H9 (cell line): ENCODE data around the gene APOB. TPM values are rescaled to one million over a fixed set of nuclear protein-coding genes. Genes with fewer than 3 reads are reported as not detected.

Experiments used
- DNase-seq: peaks from one replicate; pipeline ENCODE4 v3.0.0-alpha.2; 2017
- H2AFZ ChIP-seq: one replicate; pipeline ENCODE4 v1.6.1; 2013; ENCODE audit warnings: mild to moderate bottlenecking, low read length, control low read depth, moderate library complexity
- H2AK5ac ChIP-seq: 2 replicates; pipeline ENCODE4 v1.6.1; 2013; ENCODE audit warnings: low read length, control low read depth, mixed read lengths; ENCODE audit not compliant: insufficient read length
- H2BK120ac ChIP-seq: one replicate; pipeline ENCODE4 v1.6.1; 2013; ENCODE audit warnings: low read depth, mild to moderate bottlenecking, low read length, control low read depth, inconsistent platforms; ENCODE audit not compliant: poor library complexity, severe bottlenecking
- H2BK12ac ChIP-seq: 2 replicates; pipeline ENCODE4 v1.6.1; 2013; ENCODE audit warnings: low read length, control low read depth, mixed read lengths, low read depth; ENCODE audit not compliant: insufficient read length
- H2BK15ac ChIP-seq: 2 replicates; pipeline ENCODE4 v1.6.1; 2013; ENCODE audit warnings: low read depth, low read length, control low read depth
- H2BK20ac ChIP-seq: one replicate; pipeline ENCODE4 v1.6.1; 2013; ENCODE audit warnings: low read depth, mild to moderate bottlenecking, low read length, control low read depth, inconsistent platforms; ENCODE audit not compliant: poor library complexity, severe bottlenecking
- H2BK5ac ChIP-seq: 2 replicates; pipeline ENCODE4 v1.6.1; 2013; ENCODE audit warnings: low read length, control low read depth, mixed read lengths; ENCODE audit not compliant: insufficient read length
- H3K14ac ChIP-seq: 2 replicates; pipeline ENCODE4 v1.6.1; 2013; ENCODE audit warnings: low read length, control low read depth; ENCODE audit not compliant: insufficient read depth
- H3K18ac ChIP-seq: 2 replicates; pipeline ENCODE4 v1.6.1; 2013; ENCODE audit warnings: low read depth, mild to moderate bottlenecking, mixed read lengths, low read length, control low read depth; ENCODE audit not compliant: insufficient read length
- H3K23ac ChIP-seq: 2 replicates; pipeline ENCODE4 v1.6.1; 2013; ENCODE audit warnings: low read length, control low read depth, mixed read lengths, low read depth; ENCODE audit not compliant: insufficient read length
- H3K23me2 ChIP-seq: 2 replicates; pipeline ENCODE4 v1.6.1; 2013; ENCODE audit warnings: low read depth, mild to moderate bottlenecking, mixed read lengths, low read length, control low read depth; ENCODE audit not compliant: insufficient read length, poor library complexity, severe bottlenecking
- H3K27ac ChIP-seq: 2 replicates; pipeline ENCODE4 v1.5.1; 2013; ENCODE audit warnings: low read length, control low read depth, mixed read lengths, low read depth; ENCODE audit not compliant: insufficient read length
- H3K27me3 ChIP-seq: 2 replicates; pipeline ENCODE4 v1.6.1; 2013; ENCODE audit warnings: low read length, control low read depth, inconsistent platforms; ENCODE audit not compliant: insufficient read depth
- H3K4ac ChIP-seq: 2 replicates; pipeline ENCODE4 v1.6.1; 2013; ENCODE audit warnings: low read depth, mild to moderate bottlenecking, control low read depth, inconsistent platforms, low read length, moderate library complexity
- H3K4me1 ChIP-seq: 2 replicates; pipeline ENCODE4 v1.6.1; 2013; ENCODE audit warnings: low read length, control low read depth, inconsistent platforms; ENCODE audit not compliant: insufficient read depth
- H3K4me2 ChIP-seq: 2 replicates; pipeline ENCODE4 v1.6.1; 2013; ENCODE audit warnings: low read length, control low read depth, mixed read lengths; ENCODE audit not compliant: insufficient read length, insufficient read depth
- H3K56ac ChIP-seq: 2 replicates; pipeline ENCODE4 v1.6.1; 2013; ENCODE audit warnings: low read depth, mild to moderate bottlenecking, mixed read lengths, low read length, control low read depth; ENCODE audit not compliant: insufficient read length
- H3K79me1 ChIP-seq: 2 replicates; pipeline ENCODE4 v1.6.1; 2013; ENCODE audit warnings: low read depth, mild to moderate bottlenecking, moderate library complexity, low read length, control low read depth, inconsistent platforms; ENCODE audit not compliant: insufficient read depth, poor library complexity, severe bottlenecking
- H3K79me2 ChIP-seq: 2 replicates; pipeline ENCODE4 v1.6.1; 2013; ENCODE audit warnings: low read length, control low read depth, inconsistent platforms; ENCODE audit not compliant: insufficient read depth
- H3K9ac ChIP-seq: 2 replicates; pipeline ENCODE4 v1.6.1; 2013; ENCODE audit warnings: low read length, control low read depth, mixed read lengths; ENCODE audit not compliant: insufficient read length; ENCODE audit errors: extremely low read depth
- H3K9me3 ChIP-seq: one replicate; pipeline ENCODE4 v1.6.1; 2013; ENCODE audit warnings: low read depth, low read length, inconsistent platforms; ENCODE audit not compliant: control insufficient read depth
- H3T11ph ChIP-seq: one replicate; pipeline ENCODE4 v1.6.1; 2013; ENCODE audit warnings: mild to moderate bottlenecking, low read length, control low read depth, inconsistent platforms
- H4K20me1 ChIP-seq: one replicate; pipeline ENCODE4 v1.6.1; 2013; ENCODE audit not compliant: control insufficient read depth, insufficient read length, insufficient read depth
- H4K5ac ChIP-seq: 2 replicates; pipeline ENCODE4 v1.6.1; 2013; ENCODE audit warnings: low read depth, mild to moderate bottlenecking, mixed read lengths, low read length, control low read depth; ENCODE audit not compliant: insufficient read length
- H4K8ac ChIP-seq: replicated peaks from 2 replicates; pipeline ENCODE4 v1.6.1; 2013; ENCODE audit warnings: low read length, control low read depth, mixed read lengths, low read depth; ENCODE audit not compliant: insufficient read length
- H4K91ac ChIP-seq: 2 replicates; pipeline ENCODE4 v1.6.1; 2013; ENCODE audit warnings: low read depth, mild to moderate bottlenecking, moderate library complexity, mixed read lengths, low read length, control low read depth; ENCODE audit not compliant: insufficient read length
- H3K27ac Mint-ChIP-seq, 3 experiments: 2 replicates in 2 of 3; 3 replicates in 1 of 3; pipeline ENCODE4 v1.8.0; 2020 to 2021; ENCODE audit warnings: mixed read lengths in 3 of 3, mild to moderate bottlenecking in 1 of 3, moderate library complexity in 1 of 3
- H3K27me3 Mint-ChIP-seq: 2 replicates; pipeline ENCODE4 v1.8.0; 2021; ENCODE audit warnings: low read depth, mild to moderate bottlenecking, moderate library complexity, mixed read lengths
- H3K36me3 Mint-ChIP-seq, 3 experiments: 2 replicates in 2 of 3; 3 replicates in 1 of 3; pipeline ENCODE4 v1.8.0; 2020 to 2021; ENCODE audit warnings: low read depth in 3 of 3, mixed read lengths in 3 of 3; ENCODE audit not compliant: insufficient read depth in 1 of 3
- H3K4me1 Mint-ChIP-seq, 2 experiments: 2 replicates each; pipeline ENCODE4 v1.8.0; 2020; ENCODE audit warnings: mixed read lengths in 2 of 2
- H3K4me3 Mint-ChIP-seq, 2 experiments: 2 replicates in 1 of 2; 3 replicates in 1 of 2; pipeline ENCODE4 v1.8.0; 2020 to 2021; ENCODE audit warnings: mild to moderate bottlenecking in 2 of 2, mixed read lengths in 2 of 2, moderate library complexity in 1 of 2
- H3K9me3 Mint-ChIP-seq, 2 experiments: 2 replicates in 1 of 2; 3 replicates in 1 of 2; pipeline ENCODE4 v1.8.0; 2020; ENCODE audit warnings: mild to moderate bottlenecking in 2 of 2, mixed read lengths in 2 of 2, moderate library complexity in 1 of 2
- CTCF ChIP-seq: fragments of 200-600 bp; sonication (generic); conservative IDR thresholded peaks from 3 replicates; pipeline ENCODE4 v1.8.0; 2021; ENCODE audit warnings: antibody characterized with exemption, mild to moderate bottlenecking
- WGBS: extraction: QIAGEN DNeasy Blood & Tissue Kit; methylation state at CpG from one replicate; pipeline ENCODE4 v1.1.7; 2013; ENCODE audit warnings: missing lambda C conversion rate, low lambda C conversion rate, mixed read lengths; ENCODE audit not compliant: insufficient read length; ENCODE audit errors: extremely low coverage; 5-methylcytosine and 5-hydroxymethylcytosine counted together
- total RNA-seq: library from RNA; stranded (reverse); gene quantifications from 2 replicates; pipeline ENCODE4 v1.2.1, GENCODE V29; 2021

The APOB gene
- total RNA-seq, 1 experiment from 2014 or later = 0.26 TPM

- H3K27me3 ChIP-seq = no peaks in the 10 kb centered on the region
- H3K79me2 ChIP-seq = no peaks in the 10 kb centered on the region
- H3K9ac ChIP-seq = no peak overlapping the region
- no peak overlapping the region for H3T11ph ChIP-seq
- no peak overlapping the region for H2BK12ac ChIP-seq
- no peaks in the 10 kb centered on the region for H3K9me3 Mint-ChIP-seq
- DNase-seq = no peak
- no peaks in the 10 kb centered on the region for H3K23me2 ChIP-seq
- H4K91ac ChIP-seq = no peak overlapping the region
- H4K20me1 ChIP-seq = no peaks in the 10 kb centered on the region
- no peak overlapping the region for H2BK20ac ChIP-seq
- H3K4me3 Mint-ChIP-seq = no peak overlapping the region
- H4K5ac ChIP-seq = no peak overlapping the region
- no peaks in the 10 kb centered on the region for H3K9me3 ChIP-seq
- no peak for TF ChIP-seq CTCF
- no peak overlapping the region for H3K27ac ChIP-seq
- H3K56ac ChIP-seq = no peak overlapping the region
- H2BK15ac ChIP-seq = no peak overlapping the region
- H4K8ac ChIP-seq = no peak overlapping the region
- no peak overlapping the region for H2AK5ac ChIP-seq
- H3K4me1 ChIP-seq = no peaks in the 10 kb centered on the region
- H3K27ac Mint-ChIP-seq = no peak overlapping the region
- H3K18ac ChIP-seq = no peak overlapping the region
- H2AFZ ChIP-seq = no peak overlapping the region
- WGBS = no CpG with 5 or more reads among the region's 4 CpGs
- H3K14ac ChIP-seq = no peak overlapping the region
- H3K79me1 ChIP-seq = no peaks in the 10 kb centered on the region
- H3K4ac ChIP-seq = no peak overlapping the region
- H3K4me1 Mint-ChIP-seq = no peaks in the 10 kb centered on the region
- no peak overlapping the region for H2BK5ac ChIP-seq
- H3K23ac ChIP-seq = no peak overlapping the region
- no peaks in the 10 kb centered on the region for H3K36me3 Mint-ChIP-seq
- no peak overlapping the region for H2BK120ac ChIP-seq
- peaks cover 4% of the 10 kb centered on the region; the same call in 1 of the 2 replicates for H3K27me3 Mint-ChIP-seq
- H3K4me2 ChIP-seq = no peak overlapping the region
Observed at GRCh38 chr2:21023419-21024181, 20.3 kb downstream of the APOB start.
